Vagina (tissue), 2 donors: Measurements from ENCODE around the gene DROSHA. TPM values are rescaled to one million over a fixed set of nuclear protein-coding genes. Genes with fewer than 3 reads are reported as not detected.
"Not testable (repeated sequence)": the region's sequence is repeated elsewhere in the genome, so short reads cannot be mapped to it uniquely, and the experiment has no call there.

Experiments
- DNase-seq, 2 donors: peaks; one replicate each; pipeline ENCODE4 v3.0.0-alpha.2; 2017; ENCODE audit errors: extremely low spot score in 2 of 2
- H3K27ac ChIP-seq: fragments of 200-600 bp; sonication (generic); one replicate; pipeline ENCODE4 v1.5.1; 2019
- H3K27me3 ChIP-seq: fragments of 200-600 bp; sonication (generic); one replicate; pipeline ENCODE4 v1.5.1; 2019
- H3K36me3 ChIP-seq, 2 donors: fragments of 200-600 bp; sonication (generic); one replicate each; pipeline ENCODE4 v1.5.1; 2017 to 2019
- H3K4me1 ChIP-seq: fragments of 200-600 bp; sonication (generic); one replicate; pipeline ENCODE4 v1.5.1; 2019
- H3K4me3 ChIP-seq, 2 donors: fragments of 200-600 bp; sonication (generic); 1 replicate in 1 of 2; 2 replicates in 1 of 2; pipeline ENCODE4 v1.5.1; 2016 to 2019
- H3K9me3 ChIP-seq: fragments of 200-600 bp; sonication (generic); one replicate; pipeline ENCODE4 v1.5.1; 2019
- CTCF ChIP-seq, 3 experiments: fragments of 450-650 bp in 2 of 3; fragments of 200-600 bp in 1 of 3; sonication (generic) in 1 of 3; IDR thresholded peaks; one replicate each; pipeline ENCODE4 v1.5.1; 2017 to 2019; ENCODE audit warnings: antibody characterized with exemption in 3 of 3, mild to moderate bottlenecking in 2 of 3, moderate library complexity in 2 of 3
- POLR2A ChIP-seq, 2 donors: fragments of 450-650 bp; IDR thresholded peaks; one replicate each; pipeline ENCODE4 v1.6.1; 2017; ENCODE audit warnings: antibody characterized with exemption in 2 of 2, mild to moderate bottlenecking in 2 of 2, moderate library complexity in 2 of 2
- POLR2AphosphoS5 ChIP-seq, 2 donors: sonication (generic); formaldehyde crosslinking; IDR thresholded peaks; one replicate each; pipeline ENCODE4 v1.9.0; 2017; ENCODE audit warnings: antibody characterized with exemption in 2 of 2, mild to moderate bottlenecking in 2 of 2, low read depth in 1 of 2; ENCODE audit not compliant: insufficient read depth in 1 of 2
- intact Hi-C: fragments of 100-400 bp; cut with DNase I; formaldehyde crosslinking; loops from one replicate; pipeline ENCODE4 v1.15.1; 2023
- total RNA-seq: library from RNA; depleted of rRNA; stranded (reverse); fragments of >200 nt; gene quantifications from one replicate; pipeline ENCODE4 v1.2.3, GENCODE V29; 2016

The DROSHA gene
- total RNA-seq, 1 donor from 2014 or later: 50.1 TPM

GRCh38 chr5:31364881-31365636 lies 166.8 kb downstream of the DROSHA start:
- H3K36me3 ChIP-seq: no peaks in the 10 kb centered on the region
- intact Hi-C loops: no loop called here
- H3K4me1 ChIP-seq: peaks cover 7% of the 10 kb centered on the region
- no peak overlapping the region for H3K4me3 ChIP-seq
- TF ChIP-seq POLR2AphosphoS5 (IDR thresholded peaks at IDR 0.05; ENCODE audit: insufficient read depth in 1 of 2, low read depth in 1 of 2) (no peak), CTCF (IDR thresholded peaks at IDR 0.05) (no peak), POLR2A (IDR thresholded peaks at IDR 0.05) (no peak)
- no peak overlapping the region for H3K27ac ChIP-seq
- H3K9me3 ChIP-seq: no peaks in the 10 kb centered on the region
- DNase-seq: no peak
- H3K27me3 ChIP-seq: no peaks in the 10 kb centered on the region

GRCh38 chr5:31362931-31363568 lies 168.8 kb downstream of the DROSHA start:
- Histone ChIP-seq H3K4me1 (peaks cover 7% of the 10 kb centered on the region), H3K9me3 (no peaks in the 10 kb centered on the region), H3K27ac (no peak overlapping the region), H3K4me3 (no peak overlapping the region), H3K27me3 (no peaks in the 10 kb centered on the region), H3K36me3 (no peaks in the 10 kb centered on the region)
- DNase-seq: no peak
- intact Hi-C loops: no loop called here
- TF ChIP-seq POLR2AphosphoS5 (IDR thresholded peaks at IDR 0.05; ENCODE audit: insufficient read depth in 1 of 2, low read depth in 1 of 2) (no peak), CTCF (IDR thresholded peaks at IDR 0.05) (no peak), POLR2A (IDR thresholded peaks at IDR 0.05) (no peak)

DNA sequence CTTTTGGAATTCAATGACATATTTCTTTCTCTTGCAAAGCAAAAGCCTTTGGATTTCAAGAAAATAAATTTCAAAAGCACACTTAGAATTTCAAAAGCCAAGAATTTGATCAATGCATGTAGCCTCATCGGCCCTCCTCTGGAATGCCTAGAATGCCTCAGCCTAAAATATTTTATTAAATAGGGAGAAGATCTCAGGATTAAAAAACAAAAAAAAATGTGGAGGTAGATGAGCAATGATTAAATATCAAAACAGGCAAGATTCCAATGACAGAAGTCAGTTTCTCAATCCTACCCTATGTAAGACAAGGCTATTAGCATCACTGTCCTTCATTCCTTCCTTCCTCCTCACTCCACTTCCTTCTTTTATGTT lies 169.4 kb downstream of the DROSHA start:
- no peaks in the 10 kb centered on the region for H3K9me3 ChIP-seq
- no peaks in the 10 kb centered on the region for H3K36me3 ChIP-seq
- peaks cover 7% of the 10 kb centered on the region for H3K4me1 ChIP-seq
- intact Hi-C loops: no loop called here
- H3K27me3 ChIP-seq: no peaks in the 10 kb centered on the region
- no peak overlapping the region for H3K27ac ChIP-seq
- H3K4me3 ChIP-seq: no peak overlapping the region
- TF ChIP-seq POLR2AphosphoS5 (IDR thresholded peaks at IDR 0.05; ENCODE audit: insufficient read depth in 1 of 2, low read depth in 1 of 2): no peak
- TF ChIP-seq CTCF (IDR thresholded peaks at IDR 0.05): no peak
- no peak for TF ChIP-seq POLR2A (IDR thresholded peaks at IDR 0.05)
- DNase-seq: no peak

- H3K4me1 ChIP-seq, H3K4me3 ChIP-seq, H3K27ac ChIP-seq, H3K9me3 ChIP-seq, H3K36me3 ChIP-seq, DNase-seq, H3K27me3 ChIP-seq, intact Hi-C loops: not testable (repeated sequence)
These were observed 170.0 kb downstream of the DROSHA start for GRCh38 chr5:31361704-31362528.

- Histone ChIP-seq H3K4me1 (peaks cover 7% of the 10 kb centered on the region), H3K9me3 (no peaks in the 10 kb centered on the region), H3K27ac (no peak overlapping the region), H3K36me3 (no peaks in the 10 kb centered on the region), H3K4me3 (no peak overlapping the region), H3K27me3 (no peaks in the 10 kb centered on the region)
- DNase-seq: no peak
- TF ChIP-seq POLR2AphosphoS5 (IDR thresholded peaks at IDR 0.05; ENCODE audit: insufficient read depth in 1 of 2, low read depth in 1 of 2) (no peak), POLR2A (IDR thresholded peaks at IDR 0.05) (no peak)
- intact Hi-C loops: no loop called here
These were observed 170.7 kb downstream of the DROSHA start for GRCh38 chr5:31361234-31361633.
